ENCODE results near the gene SFSWAP. TPM values are rescaled to one million over a fixed set of nuclear protein-coding genes. Genes with fewer than 3 reads are reported as not detected.

The SFSWAP gene
- total RNA-seq, 1 experiment from 2014 or later: 76.3 TPM

GRCh38 chr12:131692431-131692830 lies 18.5 kb upstream of the SFSWAP start (continued):
- TF ChIP-seq ESRRA (CRISPR knock-in tag; IDR thresholded peaks at IDR 0.05; ENCODE audit: borderline replicate concordance): no peak
- TF ChIP-seq IRF2 (CRISPR knock-in tag; IDR thresholded peaks at IDR 0.05; ENCODE audit: borderline replicate concordance, low read depth): no peak
- TF ChIP-seq TP53 (CRISPR knock-in tag; IDR thresholded peaks at IDR 0.05): no peak
- TF ChIP-seq ZNF138 (CRISPR knock-in tag; conservative IDR thresholded peaks at IDR 0.05): no peak
- no peak for TF ChIP-seq JUN (CRISPR knock-in tag; IDR thresholded peaks at IDR 0.05)
- no peak for TF ChIP-seq ZNF219 (CRISPR knock-in tag; IDR thresholded peaks at IDR 0.05; ENCODE audit: borderline replicate concordance)
- TF ChIP-seq ATF6 (CRISPR knock-in tag; IDR thresholded peaks at IDR 0.05): no peak
- no peak for TF ChIP-seq ZNF396 (CRISPR knock-in tag; IDR thresholded peaks at IDR 0.05; ENCODE audit: borderline replicate concordance)

GRCh38 chr12:131693149-131693548 lies 17.7 kb upstream of the SFSWAP start:
- CTCF ChIA-PET: no interaction called here
- peaks cover 14% of the 10 kb centered on the region for H3K9me3 Mint-ChIP-seq
- POLR2A ChIA-PET: no interaction called here
- ATAC-seq (no peak), DNase-seq (ENCODE audit: low spot score) (no peak)
- no peak overlapping the region for H3K27ac Mint-ChIP-seq
- no peaks in the 10 kb centered on the region for H3K36me3 Mint-ChIP-seq
- H3K4me1 Mint-ChIP-seq: no peaks in the 10 kb centered on the region
- H3K27me3 Mint-ChIP-seq (ENCODE audit: low read depth): no peaks in the 10 kb centered on the region
- TF ChIP-seq TP53 (CRISPR knock-in tag; IDR thresholded peaks at IDR 0.05): no peak
- H3K4me3 Mint-ChIP-seq: no peak overlapping the region

GRCh38 chr12:131694116-131694838 lies 16.6 kb upstream of the SFSWAP start:
- Mint-ChIP-seq H3K36me3 (no peaks in the 10 kb centered on the region), H3K9me3 (peaks cover 3% of the 10 kb centered on the region), H3K27ac (no peak overlapping the region), H3K4me1 (no peaks in the 10 kb centered on the region), H3K4me3 (no peak overlapping the region), H3K27me3 (ENCODE audit: low read depth) (no peaks in the 10 kb centered on the region)
- CTCF ChIA-PET: interaction anchor here (0.9 kb wide), 1 partner anchor 10 kb away, joined by 3 read pairs; no protein-coding TSS in a partner anchor
- POLR2A ChIA-PET: no interaction called here
- ATAC-seq: no peak
- TF ChIP-seq, protein P1, sequence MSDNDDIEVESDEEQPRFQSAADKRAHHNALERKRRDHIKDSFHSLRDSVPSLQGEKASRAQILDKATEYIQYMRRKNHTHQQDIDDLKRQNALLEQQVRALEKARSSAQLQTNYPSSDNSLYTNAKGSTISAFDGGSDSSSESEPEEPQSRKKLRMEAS (CRISPR knock-in tag; IDR thresholded peaks at IDR 0.05): no peak
- TF ChIP-seq TCF7 (CRISPR knock-in tag; IDR thresholded peaks at IDR 0.05; ENCODE audit: low read depth) (no peak), GABPB1 (CRISPR knock-in tag; IDR thresholded peaks at IDR 0.05) (no peak), RORB (CRISPR knock-in tag; IDR thresholded peaks at IDR 0.05) (no peak), ZNF416 (CRISPR knock-in tag; IDR thresholded peaks at IDR 0.05) (no peak), CDX4 (CRISPR knock-in tag; IDR thresholded peaks at IDR 0.05; ENCODE audit: borderline replicate concordance) (no peak)
- DNase-seq (ENCODE audit: low spot score): no peak

- DNase-seq (ENCODE audit: low spot score) (no peak), ATAC-seq (no peak)
- Mint-ChIP-seq H3K9me3 (no peaks in the 10 kb centered on the region), H3K4me3 (no peak overlapping the region), H3K4me1 (no peaks in the 10 kb centered on the region), H3K27me3 (ENCODE audit: low read depth) (no peaks in the 10 kb centered on the region; the same call in 1 of the 2 replicates), H3K27ac (no peak overlapping the region), H3K36me3 (no peaks in the 10 kb centered on the region)
- ChIA-PET POLR2A (no interaction called here), CTCF (no interaction called here)
- no peak for TF ChIP-seq GABPB1 (CRISPR knock-in tag; IDR thresholded peaks at IDR 0.05)
- TF ChIP-seq MXD4 (CRISPR knock-in tag; IDR thresholded peaks at IDR 0.05; ENCODE audit: borderline replicate concordance): no peak
- no peak for TF ChIP-seq SP1 (CRISPR knock-in tag; conservative IDR thresholded peaks at IDR 0.05)
- TF ChIP-seq, protein P2, sequence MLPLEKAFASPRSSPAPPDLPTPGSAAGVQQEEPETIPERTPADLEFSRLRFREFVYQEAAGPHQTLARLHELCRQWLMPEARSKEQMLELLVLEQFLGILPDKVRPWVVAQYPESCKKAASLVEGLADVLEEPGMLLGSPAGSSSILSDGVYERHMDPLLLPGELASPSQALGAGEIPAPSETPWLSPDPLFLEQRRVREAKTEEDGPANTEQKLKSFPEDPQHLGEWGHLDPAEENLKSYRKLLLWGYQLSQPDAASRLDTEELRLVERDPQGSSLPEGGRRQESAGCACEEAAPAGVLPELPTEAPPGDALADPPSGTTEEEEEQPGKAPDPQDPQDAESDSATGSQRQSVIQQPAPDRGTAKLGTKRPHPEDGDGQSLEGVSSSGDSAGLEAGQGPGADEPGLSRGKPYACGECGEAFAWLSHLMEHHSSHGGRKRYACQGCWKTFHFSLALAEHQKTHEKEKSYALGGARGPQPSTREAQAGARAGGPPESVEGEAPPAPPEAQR (CRISPR knock-in tag; IDR thresholded peaks at IDR 0.05): no peak
- no peak for TF ChIP-seq ZNF263 (CRISPR knock-in tag; IDR thresholded peaks at IDR 0.05; ENCODE audit: low read depth)
- TF ChIP-seq NR2C2 (CRISPR knock-in tag; IDR thresholded peaks at IDR 0.05): no peak
- TF ChIP-seq SMAD4 (CRISPR knock-in tag; IDR thresholded peaks at IDR 0.05): no peak
- TF ChIP-seq NR1H2 (CRISPR knock-in tag; IDR thresholded peaks at IDR 0.05): no peak
Measured at GRCh38 chr12:131695968-131696367, 14.9 kb upstream of the SFSWAP start.
